IMR-90 (cell line): ENCODE data around the gene TINAGL1. TPM values are rescaled to one million over a fixed set of nuclear protein-coding genes. Genes with fewer than 3 reads are reported as not detected.
A peak's percentile ranks its signal among the peaks of the same experiment; 100 is the strongest.

ENCODE experiments used
- ATAC-seq: fragments of 200-7000 bp; cut with Tn5 transposase; 2 replicates; pipeline ENCODE4 v1.9.1; 2020; ENCODE audit warnings: low read depth, mild to moderate bottlenecking, moderate library complexity
- BruUV-seq: library from RNA; stranded (reverse); fragments of 400-500 nt; replicated peaks from 2 replicates; lab custom pipeline; 2021; lab: Mats Ljungman, UMichigan
- CTCF ChIA-PET: fragments of 300-600 bp; formaldehyde crosslinking; extraction: SDS; loops from one replicate; lab custom pipeline; 2021; ENCODE audit warnings: antibody characterized with exemption; lab: Yijun Ruan, JAX
- POLR2A ChIA-PET: fragments of 300-600 bp; sonication (Branson Sonifier 250); formaldehyde crosslinking; loops from one replicate; lab custom pipeline; 2022; ENCODE audit warnings: antibody characterized with exemption; ENCODE audit not compliant: unreplicated experiment; lab: Charles Lee
- DNase-seq: peaks from one replicate; pipeline ENCODE4 v3.0.0; 2013
- H2AFZ ChIP-seq: replicated peaks from 2 replicates; pipeline ENCODE3; 2013; ENCODE audit warnings: low read length, mild to moderate bottlenecking; ENCODE audit not compliant: poor library complexity
- H2AK5ac ChIP-seq: 2 replicates; pipeline ENCODE4 v1.6.1; 2013; ENCODE audit warnings: low read depth, low read length, inconsistent platforms
- H2AK9ac ChIP-seq: replicated peaks from 2 replicates; pipeline ENCODE3; 2013; ENCODE audit warnings: mild to moderate bottlenecking, low read depth, low read length, moderate library complexity; ENCODE audit not compliant: poor library complexity
- H2BK120ac ChIP-seq: 2 replicates; pipeline ENCODE4 v1.6.1; 2013; ENCODE audit warnings: low read depth, low read length, inconsistent platforms
- H2BK15ac ChIP-seq: 3 replicates; pipeline ENCODE4 v1.6.1; 2013; ENCODE audit warnings: low read depth, low read length, inconsistent platforms
- H2BK20ac ChIP-seq: 2 replicates; pipeline ENCODE4 v1.6.1; 2013; ENCODE audit warnings: low read depth, mild to moderate bottlenecking, inconsistent platforms, low read length, moderate library complexity
- H2BK5ac ChIP-seq: 2 replicates; pipeline ENCODE4 v1.6.1; 2013; ENCODE audit warnings: mild to moderate bottlenecking, low read depth, low read length, inconsistent platforms; ENCODE audit not compliant: poor library complexity, severe bottlenecking
- H3K14ac ChIP-seq: replicated peaks from 2 replicates; pipeline ENCODE4 v1.6.1; 2013; ENCODE audit warnings: low read depth, low read length, inconsistent platforms
- H3K18ac ChIP-seq: 2 replicates; pipeline ENCODE4 v1.6.1; 2013; ENCODE audit warnings: low read depth, low read length, control low read depth
- H3K23ac ChIP-seq: 2 replicates; pipeline ENCODE4 v1.6.1; 2013; ENCODE audit warnings: low read depth, low read length, inconsistent platforms
- H3K27ac ChIP-seq: 2 replicates; pipeline ENCODE4 v1.5.1; 2013; ENCODE audit warnings: mild to moderate bottlenecking, control low read depth, low read length; ENCODE audit not compliant: insufficient read depth
- H3K27me3 ChIP-seq: 2 replicates; pipeline ENCODE4 v1.6.1; 2013; ENCODE audit warnings: low read length; ENCODE audit not compliant: control insufficient read depth, insufficient read depth
- H3K36me3 ChIP-seq: 2 replicates; pipeline ENCODE4 v1.6.1; 2013; ENCODE audit warnings: low read length, mixed read lengths; ENCODE audit not compliant: control insufficient read depth, insufficient read depth
- H3K4ac ChIP-seq: 2 replicates; pipeline ENCODE4 v1.6.1; 2013; ENCODE audit warnings: low read depth, low read length, inconsistent platforms
- H3K4me1 ChIP-seq: 2 replicates; pipeline ENCODE4 v1.6.1; 2013; ENCODE audit warnings: low read length, mixed read lengths; ENCODE audit not compliant: control insufficient read depth, insufficient read depth
- H3K4me2 ChIP-seq: 2 replicates; pipeline ENCODE4 v1.6.1; 2013; ENCODE audit warnings: low read depth, mild to moderate bottlenecking, control low read depth, low read length, moderate library complexity
- H3K4me3 ChIP-seq: 2 replicates; pipeline ENCODE4 v1.5.1; 2013; ENCODE audit warnings: low read depth, mild to moderate bottlenecking, control low read depth, low read length, moderate library complexity; ENCODE audit not compliant: insufficient read depth
- H3K56ac ChIP-seq: 2 replicates; pipeline ENCODE4 v1.6.1; 2013; ENCODE audit warnings: low read length, inconsistent platforms; ENCODE audit not compliant: insufficient read depth; ENCODE audit errors: extremely low read depth
- H3K79me1 ChIP-seq, 2 experiments: 2 replicates each; pipeline ENCODE4 v1.6.1; 2013; ENCODE audit warnings: low read length in 2 of 2, inconsistent platforms in 1 of 2, low read depth in 1 of 2
- H3K9ac ChIP-seq: 2 replicates; pipeline ENCODE4 v1.6.1; 2013; ENCODE audit warnings: low read depth, low read length, control low read depth
- H3K9me1 ChIP-seq: 2 replicates; pipeline ENCODE4 v1.6.1; 2013; ENCODE audit warnings: low read length, inconsistent platforms; ENCODE audit not compliant: insufficient read depth
- H3K9me3 ChIP-seq: 2 replicates; pipeline ENCODE4 v1.6.1; 2013; ENCODE audit warnings: low read length; ENCODE audit not compliant: control insufficient read depth, insufficient read depth
- H4K20me1 ChIP-seq: 2 replicates; pipeline ENCODE4 v1.6.1; 2013; ENCODE audit warnings: low read length, inconsistent platforms; ENCODE audit not compliant: insufficient read depth
- H4K5ac ChIP-seq: 2 replicates; pipeline ENCODE4 v1.6.1; 2013; ENCODE audit warnings: mild to moderate bottlenecking, low read depth, low read length, control low read depth
- H4K8ac ChIP-seq, 2 experiments: 2 replicates each; pipeline ENCODE4 v1.6.1; 2013; ENCODE audit warnings: low read depth in 2 of 2, low read length in 2 of 2, control low read depth in 1 of 2, inconsistent platforms in 1 of 2
- H4K91ac ChIP-seq: 2 replicates; pipeline ENCODE4 v1.6.1; 2013; ENCODE audit warnings: low read depth, low read length, inconsistent platforms; ENCODE audit not compliant: insufficient read depth
- CTCF ChIP-seq: conservative IDR thresholded peaks from 2 replicates; pipeline ENCODE4 v1.5.1; 2012; ENCODE audit warnings: mild to moderate bottlenecking, low read depth, low read length, improper control_type of control experiment
- FOS ChIP-seq: fragments of 150-350 bp; IDR thresholded peaks from 2 replicates; pipeline ENCODE4 v1.6.1; 2016; ENCODE audit warnings: low read depth, low read length
- MAZ ChIP-seq: IDR thresholded peaks from 2 replicates; pipeline ENCODE4 v1.6.1; 2012; ENCODE audit warnings: low read depth, mild to moderate bottlenecking, low read length, improper control_type of control experiment, moderate library complexity, borderline replicate concordance
- POLR2A ChIP-seq: IDR thresholded peaks from 2 replicates; pipeline ENCODE4 v1.6.1; 2012; ENCODE audit warnings: mild to moderate bottlenecking, low read depth, low read length
- WGBS, 2 experiments: methylation state at CpG; one replicate each; pipeline versions ENCODE4 v1.1.5 to v1.1.7; 2013; ENCODE audit warnings: missing lambda C conversion rate in 2 of 2; ENCODE audit not compliant: insufficient read length in 1 of 2; ENCODE audit errors: extremely low coverage in 2 of 2; 5-methylcytosine and 5-hydroxymethylcytosine counted together
- dilution Hi-C: fragments of 300-500 bp; cut with HindIII; formaldehyde crosslinking; loops from one replicate; pipeline ENCODE4 v1.14.3; 2018; ENCODE audit warnings: low sequenced_read_pairs; ENCODE audit not compliant: unreplicated experiment
- in situ Hi-C: fragments of 300-500 bp; cut with MboI; formaldehyde crosslinking; loops from 3 replicates; pipeline ENCODE4 v1.14.3; 2019; ENCODE audit warnings: low sequenced_read_pairs, inconsistent platforms, mixed read lengths
- intact Hi-C: fragments of 100-400 bp; cut with micrococcal nuclease; formaldehyde crosslinking; loops from 2 replicates; pipeline ENCODE4 v1.10.0; 2022
- polyA plus RNA-seq, 3 experiments: library from polyadenylated mRNA; depleted of rRNA; stranded (reverse); fragments of >200 nt; gene quantifications; 2 replicates each; pipeline ENCODE4 v1.2.3, GENCODE V29; 2012; ENCODE audit warnings: low replicate concordance in 1 of 3
- total RNA-seq: library from RNA; depleted of rRNA; stranded (reverse); fragments of >200 nt; gene quantifications from 2 replicates; pipeline ENCODE4 v1.2.3, GENCODE V29; 2012

The TINAGL1 gene
- total and polyA plus RNA-seq, 2 of the 4 experiments (the other 2 are of a cell fraction): 0.54 to 1.5 TPM

GRCh38 chr1:31579374-31579773 is 3.1 kb downstream of the TINAGL1 start:
- Histone ChIP-seq H2AK5ac (0 out of 2 replicates have a peak overlapping the region, but pooled peaks have one; percentile 59), H4K5ac (no peak overlapping the region), H3K23ac (no peak overlapping the region), H3K56ac (no peak overlapping the region), H3K14ac (no peak overlapping the region), H2AK9ac (peak overlapping the region; percentile 35), H3K9me1 (peaks cover 6% of the 10 kb centered on the region; the same call in 1 of the 2 replicates), H3K9ac (no peak overlapping the region), H3K79me1 (no peaks in the 10 kb centered on the region), H4K91ac (no peak overlapping the region), H3K36me3 (no peaks in the 10 kb centered on the region), H2BK15ac (no peak overlapping the region), H3K27me3 (no peaks in the 10 kb centered on the region; the same call in 1 of the 2 replicates), H3K18ac (no peak overlapping the region; the same call in 1 of the 2 replicates), H2AFZ (peak overlapping the region; percentile 82), H2BK20ac (no peak overlapping the region), H3K9me3 (no peaks in the 10 kb centered on the region), H3K4me2 (no peak overlapping the region), H4K20me1 (peaks cover under 1% of the 10 kb centered on the region; the same call in 1 of the 2 replicates), H3K4me3 (no peak overlapping the region), H2BK120ac (no peak overlapping the region), H4K8ac (no peak overlapping the region), H2BK5ac (no peak overlapping the region), H3K4me1 (peaks cover 24% of the 10 kb centered on the region; the same call in 1 of the 2 replicates), H3K4ac (no peak overlapping the region), H3K27ac (no peak overlapping the region)
- no TSS peak for BruUV-seq
- TF ChIP-seq CTCF (no peak), FOS (no peak), MAZ (no peak), POLR2A (no peak)
- WGBS, 2 experiments: no CpG with 5 or more reads among the region's 5 CpGs
- dilution Hi-C loops (no loop called here), in situ Hi-C loops (no loop called here), intact Hi-C loops (no loop called here)
- DNase-seq (no peak), ATAC-seq (peak; percentile 41; the same call in 1 of the 2 replicates)
- ChIA-PET POLR2A (no interaction called here), CTCF (no interaction called here)
